Hepatic stellate cell (primary cell): ENCODE measurements around the gene TMEM167A.

Source experiments
- DNase-seq: peaks from one replicate; pipeline ENCODE4 v3.0.0; 2011; ENCODE audit warnings: low spot score

The TMEM167A gene

GRCh38 chr5:83034528-83035207 is 42.5 kb downstream of the TMEM167A start:
- DNase-seq, result no peak

- DNase-seq, result no peak
These were observed 43.2 kb downstream of the TMEM167A start for GRCh38 chr5:83034036-83034435.

GRCh38 chr5:83031381-83031780 is 45.8 kb downstream of the TMEM167A start:
- DNase-seq, result no peak

GRCh38 chr5:83029912-83030311 is 47.3 kb downstream of the TMEM167A start:
- DNase-seq, result no peak

GRCh38 chr5:83026930-83027687 is 50.1 kb downstream of the TMEM167A start:
- DNase-seq, result no peak

- DNase-seq, result no peak
These were observed 50.7 kb downstream of the TMEM167A start for GRCh38 chr5:83026516-83026915.

- no peak for DNase-seq
These were observed 51.3 kb downstream of the TMEM167A start for GRCh38 chr5:83025690-83026478.

GRCh38 chr5:83022334-83022733 is 54.9 kb downstream of the TMEM167A start:
- DNase-seq, result no peak

GRCh38 chr5:83015676-83016075 is 61.5 kb downstream of the TMEM167A start:
- no peak for DNase-seq

GRCh38 chr5:83011985-83012384 is 65.2 kb downstream of the TMEM167A start:
- no peak for DNase-seq

GRCh38 chr5:83009408-83009807 is 67.8 kb downstream of the TMEM167A start:
- DNase-seq, result no peak

GRCh38 chr5:83007755-83008154 is 69.4 kb downstream of the TMEM167A start:
- no peak for DNase-seq

- no peak for DNase-seq
These were observed 70.4 kb downstream of the TMEM167A start for GRCh38 chr5:83006683-83007283.

- no peak for DNase-seq
These were observed 73.4 kb downstream of the TMEM167A start for GRCh38 chr5:83003791-83004190.
